ENCODE results near the gene MDM4.

DNA sequence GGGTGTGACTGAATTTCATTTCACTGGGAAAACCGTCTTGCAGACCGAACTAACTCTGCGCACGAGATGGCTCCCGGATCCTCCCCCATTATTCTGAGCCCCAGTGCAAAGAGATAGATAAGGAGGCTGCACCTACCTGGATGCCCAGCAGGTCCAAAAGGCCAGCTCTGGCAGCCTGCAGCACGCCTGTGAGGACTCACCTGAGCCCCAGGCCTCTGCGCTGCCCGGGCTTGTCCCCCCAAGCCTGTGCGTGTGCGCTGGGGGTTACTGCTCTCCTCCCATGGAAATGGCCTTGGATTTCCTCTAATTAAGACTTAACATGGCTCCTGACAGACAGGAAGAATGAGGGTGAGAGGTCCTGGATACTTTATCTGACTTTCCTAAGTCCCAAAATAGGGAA, 83.4 kb downstream of the MDM4 start:
- TF ChIP-seq EP300 (IDR thresholded peaks at IDR 0.05) = no peak
- TF ChIP-seq POLR2AphosphoS5 (IDR thresholded peaks at IDR 0.05) = no peak
